Panc1 (cell line): ENCODE results near the gene CAMK2B. TPM values are rescaled to one million over a fixed set of nuclear protein-coding genes. Genes with fewer than 3 reads are reported as not detected.

Source experiments
- ATAC-seq: fragments of 200-7000 bp; cut with Tn5 transposase; 2 replicates; pipeline ENCODE4 v1.9.1; 2020; ENCODE audit warnings: mild to moderate bottlenecking, moderate library complexity
- BruUV-seq: library from RNA; stranded (reverse); fragments of 400-500 nt; replicated peaks from 2 replicates; lab custom pipeline; 2021; lab: Mats Ljungman, UMichigan
- CTCF ChIA-PET: fragments of 300-600 bp; sonication (Branson Sonifier 250); formaldehyde crosslinking; loops from one replicate; lab custom pipeline; 2022; ENCODE audit warnings: antibody characterized with exemption; lab: Charles Lee
- POLR2A ChIA-PET: fragments of 300-600 bp; sonication (Branson Sonifier 250); formaldehyde crosslinking; loops from one replicate; lab custom pipeline; 2022; ENCODE audit warnings: antibody characterized with exemption; lab: Charles Lee
- DNase-seq: peaks from one replicate; pipeline ENCODE4 v3.0.0-alpha.2; 2010; ENCODE audit warnings: low read depth, low spot score
- H3K27ac ChIP-seq: 2 replicates; pipeline ENCODE4 v1.5.1; 2011; ENCODE audit warnings: mild to moderate bottlenecking, low read length, inconsistent platforms
- H3K27me3 ChIP-seq: fragments of 200-500 bp; sonication (Bioruptor generic); 2 replicates; pipeline ENCODE4 v1.6.0; 2014; ENCODE audit warnings: low read length, inconsistent platforms; ENCODE audit not compliant: control insufficient read depth, insufficient read depth
- H3K36me3 ChIP-seq: fragments of 200-500 bp; sonication (Bioruptor generic); 2 replicates; pipeline ENCODE4 v1.5.1; 2014; ENCODE audit warnings: inconsistent platforms, mild to moderate bottlenecking, low read length, moderate library complexity; ENCODE audit not compliant: control insufficient read depth, insufficient read depth
- H3K4me1 ChIP-seq: 2 replicates; pipeline ENCODE4 v1.5.1; 2011; ENCODE audit warnings: inconsistent platforms, mild to moderate bottlenecking, low read length, moderate library complexity; ENCODE audit not compliant: control insufficient read depth, insufficient read depth
- H3K4me3 ChIP-seq, 2 experiments: 2 replicates each; pipeline ENCODE4 v1.5.1; 2011 to 2012; ENCODE audit warnings: low read depth in 2 of 2, low read length in 2 of 2, mild to moderate bottlenecking in 2 of 2, inconsistent platforms in 1 of 2, moderate library complexity in 1 of 2
- H3K9me3 ChIP-seq: fragments of 200-500 bp; sonication (Bioruptor generic); 2 replicates; pipeline ENCODE4 v1.5.1; 2014; ENCODE audit warnings: low read depth, mild to moderate bottlenecking, inconsistent platforms, low read length, moderate library complexity; ENCODE audit not compliant: control insufficient read depth, insufficient read depth
- POLR2AphosphoS5 ChIP-seq: IDR thresholded peaks from 2 replicates; pipeline ENCODE4 v1.6.1; 2012; ENCODE audit warnings: mild to moderate bottlenecking, low read depth, low read length, moderate library complexity
- SIN3A ChIP-seq: IDR thresholded peaks from 2 replicates; pipeline ENCODE4 v1.6.1; 2012; ENCODE audit warnings: low read depth, mild to moderate bottlenecking, low read length, moderate library complexity, borderline replicate concordance; ENCODE audit not compliant: insufficient read depth
- TCF7L2 ChIP-seq: IDR thresholded peaks from 2 replicates; pipeline ENCODE4 v1.6.1; 2011; ENCODE audit warnings: mild to moderate bottlenecking, low read depth, low read length, inconsistent platforms
- in situ Hi-C: cut with HindIII; loops from 2 replicates; pipeline ENCODE4 v1.10.0; 2016; ENCODE audit warnings: low sequenced_read_pairs, low pct_unique_long_range_greater_than_20kb
- intact Hi-C: fragments of 100-400 bp; cut with micrococcal nuclease; formaldehyde crosslinking; loops from one replicate; pipeline ENCODE4 v1.10.0; 2022; ENCODE audit not compliant: unreplicated experiment
- total RNA-seq: library from RNA; stranded (reverse); gene quantifications from one replicate; pipeline ENCODE4 v1.2.1, GENCODE V29; 2021; ENCODE audit not compliant: unreplicated experiment
- TF ChIP-seq, protein P1 (sequence below): fragments of 450-650 bp; IDR thresholded peaks from 2 replicates; pipeline ENCODE4 v1.5.1; 2017; ENCODE audit warnings: mild to moderate bottlenecking
- TF ChIP-seq, protein P2 (sequence below), 2 experiments: IDR thresholded peaks; 2 replicates each; pipeline ENCODE4 v1.6.1; 2011 to 2012; ENCODE audit warnings: low read depth in 2 of 2, control low read depth in 1 of 2, low read length in 1 of 2, mild to moderate bottlenecking in 1 of 2, moderate library complexity in 1 of 2; ENCODE audit not compliant: insufficient read depth in 1 of 2

CAMK2B gene
- total RNA-seq, 1 experiment from 2014 or later, result 0.26 TPM

DNA sequence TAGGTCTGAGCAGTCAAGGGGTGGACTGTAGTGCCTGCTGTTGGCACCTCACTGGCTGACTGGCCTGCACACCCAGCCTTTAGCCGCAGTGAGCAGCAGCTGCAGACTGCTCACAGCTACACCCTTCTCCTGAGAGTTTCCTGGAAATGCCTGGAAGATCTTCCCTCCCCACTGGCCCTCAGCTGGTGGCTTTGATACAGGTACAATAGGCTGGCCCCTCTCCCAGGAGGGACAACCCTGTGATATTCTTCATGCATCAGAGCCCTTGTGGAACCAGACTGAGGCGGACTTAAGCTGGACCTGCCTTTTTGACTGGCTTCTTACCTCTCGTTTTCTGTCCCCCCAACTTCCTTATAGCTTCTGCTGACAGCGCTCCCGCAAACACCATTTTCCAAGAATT is 142.6 kb downstream of the CAMK2B start:
- DNase-seq, result no peak
- in situ Hi-C loops (no loop called here), intact Hi-C loops (no loop called here)
- Histone ChIP-seq H3K27me3 (no peaks in the 10 kb centered on the region), H3K9me3 (peaks cover 4% of the 10 kb centered on the region; the same call in 1 of the 2 replicates), H3K27ac (0 out of 2 replicates have a peak overlapping the region, but pooled peaks have one; percentile 36), H3K36me3 (no peaks in the 10 kb centered on the region), H3K4me1 (peaks cover 21% of the 10 kb centered on the region), H3K4me3 (no peak overlapping the region)
- no peak for ATAC-seq
- BruUV-seq, result no TSS peak
- ChIA-PET CTCF (no interaction called here), POLR2A (no interaction called here)
- TF ChIP-seq SIN3A (no peak), TCF7L2 (no peak), POLR2AphosphoS5 (no peak)
- TF ChIP-seq, protein P1, sequence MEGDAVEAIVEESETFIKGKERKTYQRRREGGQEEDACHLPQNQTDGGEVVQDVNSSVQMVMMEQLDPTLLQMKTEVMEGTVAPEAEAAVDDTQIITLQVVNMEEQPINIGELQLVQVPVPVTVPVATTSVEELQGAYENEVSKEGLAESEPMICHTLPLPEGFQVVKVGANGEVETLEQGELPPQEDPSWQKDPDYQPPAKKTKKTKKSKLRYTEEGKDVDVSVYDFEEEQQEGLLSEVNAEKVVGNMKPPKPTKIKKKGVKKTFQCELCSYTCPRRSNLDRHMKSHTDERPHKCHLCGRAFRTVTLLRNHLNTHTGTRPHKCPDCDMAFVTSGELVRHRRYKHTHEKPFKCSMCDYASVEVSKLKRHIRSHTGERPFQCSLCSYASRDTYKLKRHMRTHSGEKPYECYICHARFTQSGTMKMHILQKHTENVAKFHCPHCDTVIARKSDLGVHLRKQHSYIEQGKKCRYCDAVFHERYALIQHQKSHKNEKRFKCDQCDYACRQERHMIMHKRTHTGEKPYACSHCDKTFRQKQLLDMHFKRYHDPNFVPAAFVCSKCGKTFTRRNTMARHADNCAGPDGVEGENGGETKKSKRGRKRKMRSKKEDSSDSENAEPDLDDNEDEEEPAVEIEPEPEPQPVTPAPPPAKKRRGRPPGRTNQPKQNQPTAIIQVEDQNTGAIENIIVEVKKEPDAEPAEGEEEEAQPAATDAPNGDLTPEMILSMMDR, result no peak
- TF ChIP-seq, protein P2, sequence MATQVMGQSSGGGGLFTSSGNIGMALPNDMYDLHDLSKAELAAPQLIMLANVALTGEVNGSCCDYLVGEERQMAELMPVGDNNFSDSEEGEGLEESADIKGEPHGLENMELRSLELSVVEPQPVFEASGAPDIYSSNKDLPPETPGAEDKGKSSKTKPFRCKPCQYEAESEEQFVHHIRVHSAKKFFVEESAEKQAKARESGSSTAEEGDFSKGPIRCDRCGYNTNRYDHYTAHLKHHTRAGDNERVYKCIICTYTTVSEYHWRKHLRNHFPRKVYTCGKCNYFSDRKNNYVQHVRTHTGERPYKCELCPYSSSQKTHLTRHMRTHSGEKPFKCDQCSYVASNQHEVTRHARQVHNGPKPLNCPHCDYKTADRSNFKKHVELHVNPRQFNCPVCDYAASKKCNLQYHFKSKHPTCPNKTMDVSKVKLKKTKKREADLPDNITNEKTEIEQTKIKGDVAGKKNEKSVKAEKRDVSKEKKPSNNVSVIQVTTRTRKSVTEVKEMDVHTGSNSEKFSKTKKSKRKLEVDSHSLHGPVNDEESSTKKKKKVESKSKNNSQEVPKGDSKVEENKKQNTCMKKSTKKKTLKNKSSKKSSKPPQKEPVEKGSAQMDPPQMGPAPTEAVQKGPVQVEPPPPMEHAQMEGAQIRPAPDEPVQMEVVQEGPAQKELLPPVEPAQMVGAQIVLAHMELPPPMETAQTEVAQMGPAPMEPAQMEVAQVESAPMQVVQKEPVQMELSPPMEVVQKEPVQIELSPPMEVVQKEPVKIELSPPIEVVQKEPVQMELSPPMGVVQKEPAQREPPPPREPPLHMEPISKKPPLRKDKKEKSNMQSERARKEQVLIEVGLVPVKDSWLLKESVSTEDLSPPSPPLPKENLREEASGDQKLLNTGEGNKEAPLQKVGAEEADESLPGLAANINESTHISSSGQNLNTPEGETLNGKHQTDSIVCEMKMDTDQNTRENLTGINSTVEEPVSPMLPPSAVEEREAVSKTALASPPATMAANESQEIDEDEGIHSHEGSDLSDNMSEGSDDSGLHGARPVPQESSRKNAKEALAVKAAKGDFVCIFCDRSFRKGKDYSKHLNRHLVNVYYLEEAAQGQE (IDR thresholded peaks at IDR 0.05; ENCODE audit: insufficient read depth in 1 of 2, low read depth in 2 of 2, low read length in 1 of 2), result no peak

DNA sequence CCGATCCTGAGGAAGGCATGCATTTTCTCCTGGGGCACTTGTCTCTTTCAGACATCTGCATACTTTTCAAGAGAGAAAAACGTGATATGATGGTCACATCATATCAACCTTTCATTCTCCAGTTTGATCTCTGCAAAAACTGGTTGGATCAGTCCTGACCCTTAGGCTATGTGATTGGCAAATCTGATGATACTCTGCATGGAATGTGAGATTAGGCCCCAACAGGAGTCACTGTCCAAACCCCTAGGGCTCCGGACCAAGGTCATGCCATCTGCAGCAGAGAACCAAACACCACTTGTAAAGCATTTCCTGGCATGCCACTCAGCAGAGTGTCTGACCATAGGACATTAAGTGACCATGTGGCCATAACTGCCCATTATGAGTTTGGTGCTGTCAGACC is 144.8 kb downstream of the CAMK2B start:
- BruUV-seq, result no TSS peak
- H3K4me1 ChIP-seq, result peaks cover 21% of the 10 kb centered on the region
- no peak overlapping the region for H3K4me3 ChIP-seq
- H3K27ac ChIP-seq, result no peak overlapping the region
- no peak for DNase-seq
- ATAC-seq, result no peak
- TF ChIP-seq POLR2AphosphoS5 (no peak), TCF7L2 (no peak)
- TF ChIP-seq, protein P1, result no peak
- TF ChIP-seq, protein P2 (IDR thresholded peaks at IDR 0.05; ENCODE audit: insufficient read depth in 1 of 2, low read depth in 2 of 2, low read length in 1 of 2), result no peak
- no peaks in the 10 kb centered on the region for H3K36me3 ChIP-seq
- H3K9me3 ChIP-seq, result peaks cover 4% of the 10 kb centered on the region; the same call in 1 of the 2 replicates
- in situ Hi-C loops (no loop called here), intact Hi-C loops (no loop called here)
- H3K27me3 ChIP-seq, result no peaks in the 10 kb centered on the region
- ChIA-PET POLR2A (no interaction called here), CTCF (no interaction called here)
